ENCODE results near the gene AVL9. TPM values are rescaled to one million over a fixed set of nuclear protein-coding genes. Genes with fewer than 3 reads are reported as not detected.
"Not testable (repeated sequence)": the region's sequence is repeated elsewhere in the genome, so short reads cannot be mapped to it uniquely, and the experiment has no call there.

The AVL9 gene
- total RNA-seq, 4 donors from 2014 or later: 15.2 to 29.3 (median 18.1) TPM

- peak in 1 of 2 donors; percentile 5 for DNase-seq (ENCODE audit: low spot score in 2 of 2)
- intact Hi-C loops (cut with DNase I; ENCODE audit: low total_unique reads): no loop called here
- no peak overlapping the region for H3K4me3 ChIP-seq (ENCODE audit: low read depth, poor library complexity, severe bottlenecking)
- WGBS, 2 donors: 90 to 94% methylated on average over 2 of the region's 2 CpGs
- TF ChIP-seq CTCF (IDR thresholded peaks at IDR 0.05) (no peak), POLR2A (IDR thresholded peaks at IDR 0.05) (no peak)
Observed at GRCh38 chr7:32461484-32461883, 33.8 kb upstream of the AVL9 start.

- intact Hi-C loops (cut with DNase I; ENCODE audit: low total_unique reads): no loop called here
- TF ChIP-seq POLR2A (IDR thresholded peaks at IDR 0.05) (no peak), CTCF (IDR thresholded peaks at IDR 0.05) (no peak)
- H3K4me3 ChIP-seq (ENCODE audit: low read depth, poor library complexity, severe bottlenecking): no peak overlapping the region
- DNase-seq (ENCODE audit: low spot score in 2 of 2): peak in 1 of 2 donors; percentile 37
Observed at GRCh38 chr7:32462451-32462850, 32.8 kb upstream of the AVL9 start.

- intact Hi-C loops (cut with DNase I; ENCODE audit: low total_unique reads): no loop called here
- 47 to 48% methylated on average over 1 of the region's 1 CpG for WGBS, 2 donors
Observed at GRCh38 chr7:32462977-32463376, 32.3 kb upstream of the AVL9 start.

GRCh38 chr7:32464641-32465416 is 30.5 kb upstream of the AVL9 start:
- whole genome bisulfite sequencing, 2 donors: 69 to 90% methylated on average over 17 to 23 of the region's 30 CpGs
- DNase-seq (ENCODE audit: low spot score in 2 of 2): peak in 1 of 2 donors; percentile 9
- H3K4me3 ChIP-seq (ENCODE audit: low read depth, poor library complexity, severe bottlenecking); intact Hi-C loops (cut with DNase I; ENCODE audit: low total_unique reads): not testable (repeated sequence)

More at GRCh38 chr7:32462977-32463376, 32.3 kb upstream of the AVL9 start:
- DNase-seq (ENCODE audit: low spot score in 2 of 2): no peak
- TF ChIP-seq POLR2A (IDR thresholded peaks at IDR 0.05): no peak
- no peak for TF ChIP-seq CTCF (IDR thresholded peaks at IDR 0.05)
- H3K4me3 ChIP-seq (ENCODE audit: low read depth, poor library complexity, severe bottlenecking): no peak overlapping the region

GRCh38 chr7:32470004-32470403 is 25.3 kb upstream of the AVL9 start:
- DNase-seq (ENCODE audit: low spot score in 2 of 2); intact Hi-C loops (cut with DNase I; ENCODE audit: low total_unique reads); H3K4me3 ChIP-seq (ENCODE audit: low read depth, poor library complexity, severe bottlenecking): not testable (repeated sequence)
- 88 to 100% methylated on average over 1 of the region's 2 CpGs for WGBS, 2 donors

GRCh38 chr7:32470871-32471270 is 24.4 kb upstream of the AVL9 start:
- 56 to 80% methylated on average over 5 of the region's 5 CpGs for WGBS, 2 donors
- TF ChIP-seq POLR2A (IDR thresholded peaks at IDR 0.05) (no peak), CTCF (IDR thresholded peaks at IDR 0.05) (no peak)
- peak in 1 of 2 donors; percentile 6 for DNase-seq (ENCODE audit: low spot score in 2 of 2)
- H3K4me3 ChIP-seq (ENCODE audit: low read depth, poor library complexity, severe bottlenecking): no peak overlapping the region
- intact Hi-C loops (cut with DNase I; ENCODE audit: low total_unique reads): no loop called here

- intact Hi-C loops (cut with DNase I; ENCODE audit: low total_unique reads): no loop called here
- DNase-seq (ENCODE audit: low spot score in 2 of 2): peak in 1 of 2 donors; percentile 74
- TF ChIP-seq CTCF (IDR thresholded peaks at IDR 0.05) (no peak), POLR2A (IDR thresholded peaks at IDR 0.05) (no peak)
- H3K4me3 ChIP-seq (ENCODE audit: low read depth, poor library complexity, severe bottlenecking): no peak overlapping the region
- WGBS, 2 donors: 95% methylated on average over 9 of the region's 9 CpGs
Observed at GRCh38 chr7:32472015-32472414, 23.3 kb upstream of the AVL9 start.

Data from lower leg skin (tissue), 4 donors.